ENCODE data around the gene ITGAE.

GRCh38 chr17:3740611-3741073 is 60.3 kb downstream of the ITGAE start:
- no peak for TF ChIP-seq CTCF (conservative IDR thresholded peaks at IDR 0.05; ENCODE audit: low read length)
- no peak for TF ChIP-seq EZH2phosphoT487 (IDR thresholded peaks at IDR 0.05; ENCODE audit: borderline replicate concordance)

Data from Loucy (cell line).